SK-N-SH (cell line): ENCODE results near the gene ZDHHC18.

Source experiments
- EP300 ChIP-seq, 2 experiments: IDR thresholded peaks; 2 replicates each; pipeline versions ENCODE4 v1.4.0 to v1.6.1; 2012; ENCODE audit warnings: borderline replicate concordance in 1 of 2, low read depth in 1 of 2, low read length in 1 of 2
- TAF1 ChIP-seq: IDR thresholded peaks from 2 replicates; pipeline ENCODE4 v1.6.1; 2012; ENCODE audit warnings: low read depth, mild to moderate bottlenecking, low read length, moderate library complexity, borderline replicate concordance

DNA sequence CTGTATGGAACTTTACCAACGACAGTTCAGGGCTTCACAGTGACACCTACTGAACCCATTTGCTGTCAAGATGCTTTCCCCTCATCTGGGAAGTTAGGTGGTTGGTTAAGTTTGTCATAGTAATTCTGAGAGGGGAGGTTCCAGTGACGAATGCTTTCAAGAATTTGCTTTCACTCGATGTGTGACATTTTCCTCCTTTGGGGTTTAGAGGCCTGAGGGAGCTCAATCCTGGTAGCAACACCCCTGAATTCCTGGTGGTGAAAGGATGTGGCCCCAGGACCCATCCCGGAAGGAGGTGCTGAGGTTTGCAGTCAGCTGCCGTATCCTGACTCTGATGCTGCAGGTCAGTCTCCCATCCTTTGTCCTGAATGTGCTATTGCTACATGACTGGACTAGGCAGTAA lies 35.9 kb upstream of the ZDHHC18 start:
- TF ChIP-seq EP300 (IDR thresholded peaks at IDR 0.05; ENCODE audit: borderline replicate concordance in 1 of 2, low read depth in 1 of 2, low read length in 1 of 2) (no peak), TAF1 (no peak)
